HUDEP-2 (cell line): ENCODE data around the gene HSPA1L.
"Not testable (repeated sequence)": the region's sequence is repeated elsewhere in the genome, so short reads cannot be mapped to it uniquely, and the experiment has no call there.

Experiments
- DNase-seq, 76 experiments: peaks; one replicate each; lab custom pipeline; 2025; ENCODE audit not compliant: unreplicated experiment in 76 of 76; lab: John Stamatoyannopoulos, UW

HSPA1L gene

GRCh38 chr6:31815025-31815838 lies at the start of gene HSPA1L, which contains the start of gene HSPA1A:
Gene HSPA1L (minus strand): TSS chr6:31815283. CDS start chr6:31811972, 3,311 bp downstream.
Gene HSPA1A (plus strand): TSS chr6:31815543. CDS start chr6:31815757, 214 bp downstream.
- peak in 63 of 76 experiments; percentile 37 to 92 (median 82) for DNase-seq

- DNase-seq, result no peak
These were observed 49.7 kb upstream of the HSPA1L start for GRCh38 chr6:31864818-31865204.

- not testable (repeated sequence) for DNase-seq
These were observed 49.1 kb upstream of the HSPA1L start for GRCh38 chr6:31864123-31864562.

GRCh38 chr6:31862344-31863235 lies 47.5 kb upstream of the HSPA1L start, which contains the start of gene NEU1:
Gene NEU1 (minus strand): TSS chr6:31862821. CDS start chr6:31862776, 45 bp downstream.
- DNase-seq, result peak; percentile 83 to 100 (median 100)

GRCh38 chr6:31861919-31862343 lies 46.8 kb upstream of the HSPA1L start:
- no peak for DNase-seq

GRCh38 chr6:31861150-31861549 lies 46.1 kb upstream of the HSPA1L start:
- DNase-seq, result no peak

GRCh38 chr6:31860349-31860748 lies 45.3 kb upstream of the HSPA1L start:
- no peak for DNase-seq

GRCh38 chr6:31859923-31860322 lies 44.8 kb upstream of the HSPA1L start:
- DNase-seq, result no peak

GRCh38 chr6:31858707-31859106 lies 43.6 kb upstream of the HSPA1L start:
- DNase-seq, result no peak

- DNase-seq, result not testable (repeated sequence)
These were observed 42.7 kb upstream of the HSPA1L start for GRCh38 chr6:31857774-31858173.

- not testable (repeated sequence) for DNase-seq
These were observed 37.1 kb upstream of the HSPA1L start for GRCh38 chr6:31851980-31852718.

- DNase-seq, result no peak
These were observed 36.4 kb upstream of the HSPA1L start for GRCh38 chr6:31851485-31851832.

GRCh38 chr6:31850765-31851484 lies 35.8 kb upstream of the HSPA1L start:
- DNase-seq, result no peak

- no peak for DNase-seq
These were observed 32.3 kb upstream of the HSPA1L start for GRCh38 chr6:31847276-31847978.

- DNase-seq, result no peak
These were observed 29.4 kb upstream of the HSPA1L start for GRCh38 chr6:31844507-31844906.

GRCh38 chr6:31842053-31842452 lies 27.0 kb upstream of the HSPA1L start:
- no peak for DNase-seq

- DNase-seq, result not testable (repeated sequence)
These were observed 24.7 kb upstream of the HSPA1L start for GRCh38 chr6:31839779-31840126.

- DNase-seq, result no peak
These were observed 23.9 kb upstream of the HSPA1L start for GRCh38 chr6:31838968-31839367.

GRCh38 chr6:31838114-31838553 lies 23.1 kb upstream of the HSPA1L start:
- not testable (repeated sequence) for DNase-seq
